Activated CD4-positive, CD25-positive, alpha-beta regulatory T cell treated with anti-CD3 and anti-CD28 coated beads, Interleukin-2, amount 50 U/mL, for 72 hours (primary cell): ENCODE results near the gene GTF2H3.

Experiments
- DNase-seq: peaks from one replicate; pipeline ENCODE4 v3.0.0; 2021

The GTF2H3 gene

DNA sequence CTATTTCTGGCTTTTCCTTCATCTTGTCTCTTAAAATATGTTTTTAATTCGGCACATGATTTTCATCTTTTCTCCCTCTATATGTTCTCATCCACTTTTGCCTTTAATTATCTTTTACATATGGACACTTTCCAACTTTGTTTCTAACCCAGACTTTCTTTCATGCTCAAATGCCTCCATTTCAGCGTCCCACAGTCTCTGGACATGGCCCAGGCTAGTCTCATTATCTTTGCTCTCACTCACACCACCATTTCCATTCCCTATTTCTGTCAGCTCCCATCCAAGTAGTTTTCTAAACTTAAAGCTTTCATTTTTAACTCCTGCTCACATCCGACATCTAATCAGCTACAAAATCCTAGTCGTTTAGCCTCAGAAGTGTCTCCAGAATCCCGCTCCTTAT is 14.8 kb downstream of the GTF2H3 start:
- no peak for DNase-seq

DNA sequence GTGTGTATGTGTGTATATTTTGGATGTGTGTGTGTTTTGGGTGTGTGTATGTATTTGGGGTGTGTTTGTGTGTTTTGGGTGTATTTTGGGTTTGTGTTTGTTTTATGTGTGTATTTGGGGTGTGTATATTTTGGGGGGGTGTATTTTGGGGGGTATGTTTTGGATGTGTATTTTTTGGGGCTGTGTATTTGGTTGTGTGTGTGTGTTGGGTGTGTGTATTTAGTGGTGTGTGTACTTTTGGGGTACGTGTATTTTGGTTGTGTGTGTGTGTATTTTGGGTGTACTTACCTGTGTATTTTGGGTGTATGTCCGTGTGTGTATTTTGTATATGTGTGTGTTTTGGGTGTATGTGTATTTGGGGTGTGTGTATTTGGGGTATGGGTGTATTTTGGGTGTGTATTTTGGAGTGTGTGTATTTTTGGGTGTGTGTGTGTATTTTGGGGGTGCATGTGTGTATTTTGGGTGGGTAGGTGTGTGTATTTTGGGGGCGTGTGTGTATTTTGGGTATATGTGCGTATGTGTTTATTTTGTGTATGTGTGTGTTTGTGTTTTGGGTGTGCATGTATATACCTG is 20.6 kb downstream of the GTF2H3 start:
- DNase-seq = no peak

DNA sequence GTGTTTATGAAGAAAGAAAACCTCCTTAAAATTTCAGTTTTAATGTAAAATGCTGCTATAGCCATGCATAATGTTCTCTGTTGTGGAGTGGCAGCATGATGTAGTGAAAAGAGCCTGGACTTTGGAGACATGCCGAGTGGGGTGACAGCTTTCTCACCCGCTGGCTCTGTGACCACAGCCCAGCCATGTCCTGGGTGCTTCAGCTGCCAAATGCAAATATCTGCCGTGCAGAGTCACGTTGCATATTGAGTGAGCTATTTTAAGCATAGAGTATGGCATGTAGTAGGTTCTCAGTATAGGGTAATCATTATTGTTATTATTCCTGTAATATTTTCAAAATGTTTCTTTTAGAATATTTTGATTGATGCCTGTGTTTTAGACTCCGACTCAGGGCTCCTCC is 21.8 kb downstream of the GTF2H3 start:
- DNase-seq = no peak

DNA sequence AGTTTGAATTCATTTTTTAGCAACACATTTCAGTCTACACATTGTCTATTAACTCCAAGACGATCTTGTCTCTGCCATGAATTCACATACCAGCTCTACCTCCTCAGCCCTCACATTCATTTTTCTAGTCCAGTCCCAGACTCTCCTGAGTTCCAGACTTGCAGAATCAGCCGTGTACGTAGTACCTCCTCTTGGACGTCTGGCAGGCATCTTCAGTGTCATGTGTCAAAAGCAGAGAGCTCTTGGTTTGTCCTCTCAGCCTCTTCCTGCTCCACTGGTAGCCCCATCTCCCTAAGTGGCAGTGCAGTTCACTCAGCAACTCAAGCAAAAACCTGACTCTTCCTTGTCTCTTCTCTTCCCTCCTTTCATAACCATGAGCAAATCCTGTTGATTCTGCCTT is 22.8 kb downstream of the GTF2H3 start:
- DNase-seq = no peak

DNA sequence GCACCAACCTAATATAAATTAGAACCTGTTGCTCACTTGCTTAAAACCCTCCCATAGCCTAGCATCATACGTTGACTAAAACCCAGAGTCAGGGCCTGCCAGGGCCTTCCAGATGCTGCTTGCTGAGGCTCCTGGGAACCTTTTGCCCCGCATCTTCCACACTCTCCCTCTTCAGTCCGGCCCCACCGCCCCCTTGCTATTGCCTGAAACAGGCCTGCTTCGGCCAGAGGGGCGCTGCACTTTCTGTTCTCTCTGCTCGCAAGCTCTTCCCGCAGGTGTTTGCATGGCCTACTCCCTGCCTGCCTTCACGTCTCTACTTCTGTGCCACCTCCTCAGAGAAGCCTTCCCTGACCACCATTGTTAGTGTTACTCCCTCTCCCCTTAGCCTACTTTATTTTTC is 23.6 kb downstream of the GTF2H3 start:
- no peak for DNase-seq

DNA sequence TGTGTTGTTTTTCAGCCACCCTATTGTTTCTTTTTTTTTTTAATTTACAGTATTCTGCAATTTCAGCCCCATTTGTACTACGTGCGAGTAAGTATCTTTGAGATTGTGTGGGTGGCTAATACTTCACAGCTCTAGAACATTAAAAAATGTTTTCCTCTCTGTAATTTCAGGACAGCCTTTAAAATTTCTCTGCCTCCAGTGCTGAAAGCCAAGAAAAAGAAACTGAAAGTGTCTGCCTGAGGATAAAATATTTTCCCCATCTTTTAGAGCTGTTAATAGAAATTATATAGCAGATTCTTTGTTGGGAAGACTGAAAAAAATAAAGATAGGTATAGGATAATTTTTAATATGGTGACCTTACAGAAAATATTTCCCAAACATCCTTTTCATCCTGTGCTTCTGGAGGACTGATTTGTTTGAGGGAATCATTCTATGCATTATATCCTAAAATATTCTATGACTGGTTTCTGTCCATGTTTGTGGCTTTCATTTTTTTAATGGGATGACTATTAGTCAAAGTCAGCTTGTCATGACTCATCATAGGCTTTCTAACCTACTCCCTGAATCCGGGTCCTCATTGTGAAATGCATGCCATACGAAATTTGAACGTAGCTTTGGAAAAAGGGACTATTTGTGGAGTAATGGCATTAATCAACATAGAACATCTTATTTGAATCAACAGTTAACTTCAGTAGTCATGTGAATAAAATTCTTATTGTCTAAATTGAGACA is 26.5 kb downstream of the GTF2H3 start:
- no peak for DNase-seq

DNA sequence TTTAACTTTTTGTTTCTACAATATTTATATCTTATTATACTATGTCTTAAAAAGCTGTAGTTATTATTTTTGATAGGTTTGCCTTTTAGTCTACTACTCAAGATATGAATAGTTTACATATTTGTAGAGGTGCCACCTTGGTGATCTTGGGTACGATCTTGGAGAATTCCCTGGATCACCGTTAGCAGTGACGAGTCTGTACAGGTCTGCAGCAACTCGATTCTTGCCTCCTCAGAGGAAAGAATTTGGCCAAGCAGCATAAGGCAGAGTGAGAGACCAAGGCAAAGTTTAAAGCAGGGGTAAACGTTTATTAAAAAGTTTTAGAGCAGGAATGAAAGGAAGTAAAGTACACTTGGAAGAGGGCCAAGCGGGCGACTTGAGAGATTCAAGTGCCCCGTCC is 34.1 kb downstream of the GTF2H3 start:
- no peak for DNase-seq

DNA sequence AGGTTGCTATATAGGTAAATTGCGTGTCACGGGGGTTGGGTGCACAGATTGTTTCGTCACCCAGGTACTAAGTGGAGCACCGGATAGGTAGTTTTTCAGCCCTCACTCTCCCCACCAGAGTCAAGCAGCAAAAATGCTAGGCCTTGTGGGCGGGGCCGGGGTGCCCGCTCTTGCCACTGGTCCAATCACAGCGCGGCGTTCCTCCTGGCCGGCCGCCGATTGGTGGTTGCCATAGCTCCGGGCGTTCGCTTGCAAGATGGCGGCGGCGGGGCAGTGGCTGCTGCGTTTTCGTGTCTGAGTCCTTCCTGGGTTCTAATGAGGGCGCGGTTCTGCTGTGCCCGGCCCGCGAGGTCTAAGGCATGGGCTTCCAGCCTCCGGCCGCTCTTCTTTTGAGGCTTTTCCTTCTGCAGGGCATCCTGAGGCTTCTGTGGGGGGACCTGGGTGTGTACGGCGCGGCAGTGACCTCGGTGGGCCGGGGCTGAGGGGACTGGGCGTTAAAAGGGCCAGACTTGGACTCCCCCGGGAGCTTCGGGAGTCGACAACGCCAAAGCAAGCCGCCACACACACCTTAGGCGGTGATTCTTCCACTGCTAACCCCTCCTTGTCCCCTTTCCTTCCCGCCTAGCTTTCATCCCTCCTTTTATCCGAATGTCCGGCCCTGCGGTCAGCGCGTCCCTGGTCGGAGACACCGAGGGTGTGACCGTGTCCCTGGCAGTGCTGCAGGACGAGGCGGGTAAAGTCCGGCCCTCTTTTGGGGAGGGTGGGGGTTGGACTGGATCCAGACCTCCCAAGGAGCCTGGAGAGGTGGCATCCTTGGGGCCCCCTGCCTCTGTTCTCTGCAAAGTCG is 37.5 kb downstream of the GTF2H3 start, which contains the start of gene TCTN2:
TCTN2 (plus strand) TSS at position 232 of the 847 bp plus-strand sequence; CDS start at position 360, 128 bp downstream.
- DNase-seq = peak; percentile 92

DNA sequence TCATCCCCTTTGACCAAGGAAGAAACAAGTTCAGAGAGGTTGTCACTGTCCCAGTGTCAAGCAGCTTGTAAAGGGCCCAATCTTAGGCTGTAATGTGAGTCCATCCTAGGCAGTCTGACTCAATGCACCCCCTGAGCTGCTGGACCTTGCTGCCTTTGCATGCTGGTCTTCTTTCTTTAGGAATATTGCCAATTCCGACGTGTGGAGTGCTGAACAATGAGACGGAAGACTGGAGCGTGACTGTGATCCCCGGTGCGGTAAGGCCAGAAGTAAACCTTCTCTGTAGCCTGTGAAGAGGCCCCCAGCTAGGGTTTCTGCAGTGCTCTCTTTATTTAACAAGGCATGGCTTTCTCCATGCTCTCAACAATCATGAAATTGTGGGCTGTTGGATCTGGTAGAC is 38.2 kb downstream of the GTF2H3 start:
- no peak for DNase-seq

DNA sequence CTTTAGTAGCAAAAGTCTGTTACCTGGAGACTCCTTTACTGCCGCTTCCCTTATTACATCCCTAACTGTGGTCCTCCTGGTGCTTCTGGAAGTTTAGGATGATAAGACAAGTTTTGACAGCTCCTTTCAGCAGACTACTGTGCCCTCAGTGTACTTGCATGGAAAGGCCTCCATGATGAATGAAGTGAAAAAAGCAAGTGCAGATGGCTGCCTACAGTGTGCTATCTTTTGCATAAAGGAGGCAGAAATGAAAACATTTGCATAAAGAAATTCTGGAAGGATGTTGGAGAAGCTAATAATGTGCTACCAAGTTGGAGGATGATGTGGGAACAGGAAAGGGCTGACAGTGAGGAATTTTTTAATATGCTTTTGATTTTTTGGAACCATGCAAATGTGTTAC is 41.8 kb downstream of the GTF2H3 start:
- no peak for DNase-seq

DNA sequence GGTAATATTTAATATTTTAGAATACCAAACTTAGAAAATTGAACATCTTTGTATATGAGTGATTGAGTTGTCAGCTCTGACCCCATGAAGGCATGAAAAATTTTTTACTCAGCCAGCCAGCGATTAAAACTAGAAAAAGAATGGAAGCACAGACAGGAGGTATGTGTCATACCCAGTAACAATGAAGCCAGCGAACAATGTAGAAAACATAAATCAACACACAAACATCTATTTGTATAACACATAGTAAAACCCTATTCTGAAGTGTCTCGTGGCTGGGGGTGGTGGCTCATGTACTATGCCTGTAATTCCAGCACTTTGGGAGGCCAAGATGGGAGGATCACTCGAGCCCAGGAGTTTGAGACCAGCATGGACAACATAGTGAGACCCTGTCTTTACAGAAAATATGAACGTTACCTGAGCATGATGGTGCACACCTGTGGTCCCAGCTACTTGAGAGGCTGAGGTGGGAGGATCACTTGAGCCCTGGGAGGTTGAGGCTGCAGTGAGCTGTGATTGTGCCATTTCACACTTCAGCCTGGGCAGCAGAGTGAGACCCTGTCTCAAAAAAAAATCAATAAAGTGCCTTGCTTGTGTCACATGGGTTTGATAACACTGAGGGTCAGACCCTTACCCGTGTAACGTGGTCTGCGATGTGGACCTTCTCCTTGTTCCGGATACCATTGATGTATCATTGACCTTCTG is 43.1 kb downstream of the GTF2H3 start:
- no peak for DNase-seq

DNA sequence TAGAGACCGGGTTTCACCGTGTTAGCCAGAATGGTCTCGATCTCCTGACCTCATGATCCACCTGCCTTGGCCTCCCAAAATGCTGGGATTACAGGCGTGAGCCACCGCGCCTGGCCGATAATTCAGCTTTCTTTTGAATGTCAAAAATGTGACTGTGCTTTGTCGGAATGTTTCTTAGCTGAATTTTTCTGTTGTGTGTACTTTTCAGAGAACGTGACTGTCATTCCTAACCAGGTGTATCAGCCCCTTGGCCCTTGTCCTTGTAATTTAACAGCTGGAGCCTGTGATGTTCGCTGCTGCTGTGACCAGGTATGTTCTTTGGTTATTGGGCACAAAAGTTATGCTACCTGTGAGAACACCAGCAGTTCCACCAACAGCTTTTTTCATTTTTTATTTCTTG is 45.4 kb downstream of the GTF2H3 start:
- no peak for DNase-seq

DNA sequence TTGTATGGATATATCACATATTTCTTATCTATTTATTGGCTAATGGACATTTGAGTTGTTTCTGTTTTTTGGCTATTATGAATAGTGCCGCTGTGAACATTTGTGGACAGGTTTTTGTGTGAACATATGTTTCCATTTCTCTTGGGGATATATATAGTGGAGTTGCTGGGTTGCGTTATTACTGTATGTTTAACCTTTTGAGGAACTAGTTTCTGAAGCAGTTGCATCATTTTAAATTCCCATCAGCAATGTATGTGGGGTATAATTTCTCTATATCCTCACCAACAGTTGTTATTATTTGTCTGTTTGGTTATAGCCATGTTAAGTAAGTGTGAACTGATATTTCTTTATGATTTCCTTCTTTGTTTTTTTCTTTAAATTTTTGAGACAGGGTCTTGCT is 48.0 kb downstream of the GTF2H3 start:
- DNase-seq = no peak

DNA sequence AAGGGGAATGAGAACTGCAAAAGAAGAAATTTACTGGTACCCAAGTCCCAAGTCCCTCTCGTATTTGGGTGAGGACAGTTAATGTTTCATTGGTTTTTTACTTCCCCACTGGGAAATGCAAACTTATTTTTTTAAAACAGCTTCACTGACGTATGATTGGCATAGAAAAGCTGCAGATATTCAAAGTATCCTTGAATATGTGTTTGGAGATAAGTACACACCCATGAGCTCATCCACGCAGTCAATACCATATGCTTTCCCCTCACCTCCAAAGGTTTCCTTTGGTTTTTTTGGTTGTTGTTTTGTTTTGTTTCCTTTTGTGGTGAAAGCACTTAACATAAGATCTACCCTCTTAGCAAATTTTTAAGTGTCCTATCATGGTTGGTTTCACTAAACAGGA is 50.3 kb downstream of the GTF2H3 start:
- no peak for DNase-seq

DNA sequence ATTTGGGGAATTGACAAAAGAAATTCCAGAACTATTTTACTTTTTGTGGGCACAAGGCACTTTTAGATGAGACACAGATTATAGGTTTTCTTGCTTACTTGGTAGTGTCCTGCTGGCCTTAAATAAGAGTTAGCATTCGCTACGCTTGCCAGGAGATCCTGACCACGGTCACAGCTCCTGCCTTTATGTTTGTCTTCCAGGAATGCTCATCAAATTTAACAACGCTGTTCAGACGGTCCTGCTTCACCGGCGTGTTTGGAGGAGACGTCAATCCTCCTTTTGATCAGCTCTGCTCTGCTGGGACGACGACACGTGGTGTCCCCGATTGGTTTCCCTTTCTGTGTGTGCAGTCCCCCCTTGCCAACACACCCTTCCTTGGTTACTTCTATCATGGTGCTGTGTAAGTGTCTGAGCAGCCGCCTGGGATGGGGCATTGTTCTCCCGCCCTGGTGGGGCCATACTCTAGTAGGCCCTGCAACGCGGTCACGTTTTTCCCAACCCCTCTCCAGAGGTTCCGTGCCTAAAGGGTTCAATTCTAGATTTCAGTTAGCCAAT is 53.1 kb downstream of the GTF2H3 start:
- no peak for DNase-seq

DNA sequence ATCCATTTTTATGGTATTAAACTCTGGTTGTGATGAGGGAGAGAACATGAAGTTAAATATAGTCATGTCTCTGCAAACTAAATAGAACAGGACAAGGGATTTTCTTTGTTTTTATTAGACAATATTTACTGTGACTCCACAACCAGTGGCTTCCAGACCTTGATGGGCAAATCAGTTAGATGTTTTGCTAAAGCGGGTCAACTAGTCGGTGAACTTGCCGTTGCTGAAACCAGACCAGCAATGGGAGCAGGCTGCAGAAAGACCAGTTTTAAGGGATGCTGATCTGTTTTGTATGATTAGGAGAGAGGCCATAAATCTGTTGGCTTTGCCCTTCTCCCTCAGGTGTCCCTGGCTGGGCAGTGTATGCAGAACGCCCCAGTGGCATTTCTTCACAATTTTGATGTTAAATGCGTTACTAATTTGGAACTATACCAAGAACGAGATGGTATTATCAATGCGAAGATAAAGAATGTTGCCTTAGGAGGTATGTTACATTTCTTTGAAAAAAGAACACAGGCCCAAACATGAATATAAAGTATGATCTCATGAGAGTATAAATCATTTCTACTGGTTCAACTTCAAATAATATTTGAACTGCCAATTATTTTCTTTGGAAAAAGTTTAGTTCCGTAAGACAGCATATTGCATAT is 56.7 kb downstream of the GTF2H3 start:
- no peak for DNase-seq

DNA sequence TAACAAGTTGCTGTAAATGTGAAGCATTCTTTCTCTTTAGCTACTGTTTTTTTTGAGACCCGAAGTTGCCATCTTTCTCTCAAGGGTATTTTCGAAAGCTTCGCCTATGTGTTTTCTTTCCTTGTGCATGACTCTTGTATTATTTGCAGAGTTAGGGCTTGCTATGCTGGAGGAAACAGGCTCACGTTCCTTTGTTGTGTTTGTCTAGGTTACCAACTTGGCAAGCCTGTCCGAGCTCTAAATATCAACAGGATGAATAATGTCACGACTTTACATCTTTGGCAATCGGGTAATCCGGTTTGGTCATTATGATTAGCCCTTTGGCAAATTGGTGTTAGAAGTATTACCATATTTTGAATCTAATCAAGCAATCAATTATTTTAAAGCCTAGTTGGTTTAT is 62.6 kb downstream of the GTF2H3 start:
- no peak for DNase-seq

DNA sequence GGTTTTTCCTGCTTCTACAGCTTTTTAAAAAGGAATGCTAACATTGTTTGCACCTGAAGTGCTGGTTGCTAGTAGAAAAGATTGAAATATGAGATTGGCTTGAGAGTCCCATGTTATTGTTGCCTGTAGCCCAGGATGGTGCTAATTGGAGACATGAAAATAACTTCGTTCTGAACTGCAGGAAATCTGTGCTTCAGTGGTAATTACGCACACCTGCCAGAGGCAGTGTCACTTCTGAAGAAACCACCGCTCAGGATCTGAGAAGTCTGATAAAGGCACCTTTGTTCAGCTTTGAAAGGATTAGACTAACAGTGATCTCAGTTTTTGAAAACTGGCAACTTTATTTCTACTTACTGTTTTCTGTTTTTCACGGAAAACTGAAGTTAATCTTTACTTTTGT is 63.0 kb downstream of the GTF2H3 start:
- no peak for DNase-seq

DNA sequence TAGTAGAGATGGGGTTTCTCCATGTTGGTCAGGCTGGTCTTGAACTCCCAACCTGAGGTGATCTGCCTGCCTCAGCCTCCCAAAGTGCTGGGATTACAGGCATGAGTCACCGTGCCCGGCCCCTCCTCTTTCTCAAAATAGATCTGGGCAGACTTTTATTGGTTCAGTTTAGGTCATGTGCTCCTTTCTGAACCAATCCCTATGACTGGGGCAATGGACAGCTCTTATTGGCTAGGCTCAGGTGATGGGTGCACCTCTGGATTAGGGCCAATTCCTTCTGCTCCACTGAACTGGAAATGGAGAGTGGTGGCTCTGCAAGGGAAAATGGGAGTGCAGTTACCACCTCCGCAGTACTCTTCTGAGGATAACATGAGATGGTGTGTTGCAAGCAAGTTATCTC is 72.3 kb downstream of the GTF2H3 start:
- DNase-seq = no peak

DNA sequence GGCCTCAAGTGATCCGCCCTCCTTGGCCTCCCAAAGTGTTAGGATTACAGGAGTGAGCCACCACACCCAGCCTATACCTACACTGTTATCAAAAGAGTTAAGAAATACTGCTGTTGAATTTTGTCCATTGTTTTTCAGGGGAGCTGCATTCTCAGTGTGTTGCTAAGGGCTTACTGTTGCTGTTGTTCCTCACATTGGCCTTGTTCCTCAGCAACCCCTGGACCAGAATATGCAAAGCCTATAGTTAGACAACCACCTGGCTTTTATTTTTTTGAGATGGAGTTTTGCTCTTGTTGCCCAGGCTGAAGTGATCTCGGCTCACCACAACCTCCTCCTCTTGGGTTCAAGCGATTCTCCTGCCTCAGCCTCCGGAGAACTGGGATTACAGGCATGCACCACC is 73.8 kb downstream of the GTF2H3 start:
- no peak for DNase-seq
